ENCODE measurements around the gene PTPRE. TPM values are rescaled to one million over a fixed set of nuclear protein-coding genes. Genes with fewer than 3 reads are reported as not detected.

Gene PTPRE
- total RNA-seq, 3 donors from 2014 or later (not counting 1 experiment from before 2014, with no cell fraction given) = 274 to 280 (median 275) TPM

- H3K9me3 ChIP-seq (ENCODE audit: control insufficient read depth, insufficient read depth, low read length) = no peaks in the 10 kb centered on the region
- peaks cover 7% of the 10 kb centered on the region for H3K4me1 ChIP-seq (ENCODE audit: control insufficient read depth, insufficient read depth, low read length)
- ATAC-seq (no peak), DNase-seq (no peak)
- H3K27ac ChIP-seq (ENCODE audit: low read length) = no peak overlapping the region
- Mint-ChIP-seq H3K27me3 (ENCODE audit: low read depth in 2 of 2) (peaks cover 5 to 14% of the 10 kb centered on the region in 2 donors), H3K4me3 (no peak overlapping the region), H3K36me3 (no peaks in the 10 kb centered on the region), H3K9me3 (no peaks in the 10 kb centered on the region), H3K4me1 (peaks cover 9% of the 10 kb centered on the region in 2 donors), H3K27ac (no peak overlapping the region)
- no peak overlapping the region for H3K4me3 ChIP-seq (ENCODE audit: low read length)
- TF ChIP-seq CTCF (IDR thresholded peaks at IDR 0.05) = no peak
- H3K27me3 ChIP-seq (ENCODE audit: control insufficient read depth, insufficient read depth, low read length) = no peaks in the 10 kb centered on the region
- 76% methylated on average over 7 of the region's 7 CpGs for WGBS (ENCODE audit: insufficient coverage)
- H3K36me3 ChIP-seq (ENCODE audit: control insufficient read depth, insufficient read depth, low read length) = no peaks in the 10 kb centered on the region
- intact Hi-C loops (cut with micrococcal nuclease) = no loop called here
Measured at GRCh38 chr10:128007971-128008370, 101.1 kb downstream of the PTPRE start.

GRCh38 chr10:128008521-128009250, 101.8 kb downstream of the PTPRE start:
- peaks cover 7% of the 10 kb centered on the region for H3K4me1 ChIP-seq (ENCODE audit: control insufficient read depth, insufficient read depth, low read length)
- ATAC-seq = no peak

GRCh38 chr10:128009372-128010126, 102.6 kb downstream of the PTPRE start:
- no peak overlapping the region for H3K27ac ChIP-seq (ENCODE audit: low read length)
- no peaks in the 10 kb centered on the region for H3K36me3 Mint-ChIP-seq
- peaks cover 5 to 11% of the 10 kb centered on the region in 2 donors for H3K27me3 Mint-ChIP-seq (ENCODE audit: low read depth in 2 of 2)
- H3K4me3 Mint-ChIP-seq = no peak overlapping the region
- ATAC-seq (no peak), DNase-seq (no peak)
- peaks cover 9% of the 10 kb centered on the region in 2 donors for H3K4me1 Mint-ChIP-seq
- no peak overlapping the region for H3K27ac Mint-ChIP-seq
- intact Hi-C loops (cut with micrococcal nuclease) = loop anchor here (10.0 kb wide), 1 partner anchor 295 kb away; no protein-coding TSS in a partner anchor
- no peak overlapping the region for H3K4me3 ChIP-seq (ENCODE audit: low read length)
- no peaks in the 10 kb centered on the region for H3K9me3 Mint-ChIP-seq
- 85% methylated on average over 14 of the region's 14 CpGs for WGBS (ENCODE audit: insufficient coverage)
- H3K9me3 ChIP-seq (ENCODE audit: control insufficient read depth, insufficient read depth, low read length) = no peaks in the 10 kb centered on the region
- H3K27me3 ChIP-seq (ENCODE audit: control insufficient read depth, insufficient read depth, low read length) = no peaks in the 10 kb centered on the region
- TF ChIP-seq CTCF (IDR thresholded peaks at IDR 0.05) = no peak
- H3K4me1 ChIP-seq (ENCODE audit: control insufficient read depth, insufficient read depth, low read length) = peaks cover 7% of the 10 kb centered on the region
- H3K36me3 ChIP-seq (ENCODE audit: control insufficient read depth, insufficient read depth, low read length) = no peaks in the 10 kb centered on the region

More at GRCh38 chr10:128008521-128009250, 101.8 kb downstream of the PTPRE start:
- H3K4me1 Mint-ChIP-seq = peaks cover 9% of the 10 kb centered on the region in 2 donors
- intact Hi-C loops (cut with micrococcal nuclease) = no loop called here
- DNase-seq = no peak
- no peak overlapping the region for H3K27ac ChIP-seq (ENCODE audit: low read length)
- H3K36me3 Mint-ChIP-seq = no peaks in the 10 kb centered on the region
- WGBS (ENCODE audit: insufficient coverage) = 89% methylated on average over 8 of the region's 8 CpGs
- H3K27ac Mint-ChIP-seq = no peak overlapping the region
- H3K36me3 ChIP-seq (ENCODE audit: control insufficient read depth, insufficient read depth, low read length) = no peaks in the 10 kb centered on the region
- no peaks in the 10 kb centered on the region for H3K9me3 ChIP-seq (ENCODE audit: control insufficient read depth, insufficient read depth, low read length)
- no peak for TF ChIP-seq CTCF (IDR thresholded peaks at IDR 0.05)
- H3K4me3 Mint-ChIP-seq = no peak overlapping the region
- H3K9me3 Mint-ChIP-seq = no peaks in the 10 kb centered on the region
- peaks cover 5 to 14% of the 10 kb centered on the region in 2 donors for H3K27me3 Mint-ChIP-seq (ENCODE audit: low read depth in 2 of 2)
- H3K4me3 ChIP-seq (ENCODE audit: low read length) = no peak overlapping the region
- H3K27me3 ChIP-seq (ENCODE audit: control insufficient read depth, insufficient read depth, low read length) = no peaks in the 10 kb centered on the region
